ES-I3 (cell line): Measurements from ENCODE around the gene PHF14.
A peak's percentile ranks its signal among the peaks of the same experiment; 100 is the strongest.

Experiments used
- H3K36me3 ChIP-seq: 2 replicates; pipeline ENCODE4 v1.6.1; 2013; ENCODE audit warnings: mild to moderate bottlenecking, low read length, control low read depth, moderate library complexity; ENCODE audit not compliant: insufficient read depth
- H3K4me1 ChIP-seq: 2 replicates; pipeline ENCODE4 v1.6.1; 2013; ENCODE audit warnings: mild to moderate bottlenecking, control low read depth, low read length; ENCODE audit not compliant: insufficient read depth
- H3K9ac ChIP-seq: 2 replicates; pipeline ENCODE4 v1.6.1; 2013; ENCODE audit warnings: low read depth, mild to moderate bottlenecking, low read length, moderate library complexity
- H3K9me3 ChIP-seq: 2 replicates; pipeline ENCODE4 v1.6.1; 2013; ENCODE audit warnings: mild to moderate bottlenecking, low read length, moderate library complexity; ENCODE audit not compliant: control insufficient read depth, insufficient read depth

Gene PHF14

DNA sequence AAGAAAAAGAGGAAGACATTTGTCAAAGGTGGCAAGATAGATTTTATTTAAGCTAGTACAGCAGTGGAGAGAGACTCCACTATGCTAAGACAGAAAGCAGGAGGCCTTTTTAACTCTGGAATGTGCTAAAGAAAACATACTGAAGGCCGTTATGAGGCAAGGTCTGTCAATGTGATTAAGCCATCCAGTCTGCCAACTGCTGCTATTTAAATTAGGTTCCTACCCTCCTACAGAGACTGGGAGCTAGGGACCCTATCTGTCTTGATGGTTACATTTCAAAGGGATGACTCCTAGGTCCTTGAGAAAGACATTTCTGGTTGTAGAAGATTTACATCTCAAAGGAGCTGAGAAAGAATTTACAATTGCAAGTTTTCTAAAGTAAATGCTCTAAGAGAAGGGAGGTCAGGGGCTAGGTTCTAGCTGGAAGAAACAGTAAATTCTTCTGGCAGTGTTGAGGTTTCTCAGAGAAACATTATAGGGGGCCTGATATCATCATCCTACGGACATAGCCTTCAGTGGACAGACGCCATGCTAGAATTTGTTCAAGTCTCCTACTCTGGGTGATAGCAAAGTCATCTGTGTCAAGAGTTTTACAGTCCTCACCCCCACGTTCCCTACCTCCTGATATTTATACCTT, 211.6 kb downstream of the PHF14 start:
- Histone ChIP-seq H3K9me3 (peaks cover 9% of the 10 kb centered on the region; the same call in 1 of the 2 replicates), H3K4me1 (no peaks in the 10 kb centered on the region), H3K36me3 (no peaks in the 10 kb centered on the region), H3K9ac (no peak overlapping the region)

- Histone ChIP-seq H3K36me3 (no peaks in the 10 kb centered on the region), H3K9ac (no peak overlapping the region), H3K9me3 (peaks cover 9% of the 10 kb centered on the region; the same call in 1 of the 2 replicates), H3K4me1 (peaks cover 20% of the 10 kb centered on the region)
These were observed 215.0 kb downstream of the PHF14 start for GRCh38 chr7:11188529-11189310.

DNA sequence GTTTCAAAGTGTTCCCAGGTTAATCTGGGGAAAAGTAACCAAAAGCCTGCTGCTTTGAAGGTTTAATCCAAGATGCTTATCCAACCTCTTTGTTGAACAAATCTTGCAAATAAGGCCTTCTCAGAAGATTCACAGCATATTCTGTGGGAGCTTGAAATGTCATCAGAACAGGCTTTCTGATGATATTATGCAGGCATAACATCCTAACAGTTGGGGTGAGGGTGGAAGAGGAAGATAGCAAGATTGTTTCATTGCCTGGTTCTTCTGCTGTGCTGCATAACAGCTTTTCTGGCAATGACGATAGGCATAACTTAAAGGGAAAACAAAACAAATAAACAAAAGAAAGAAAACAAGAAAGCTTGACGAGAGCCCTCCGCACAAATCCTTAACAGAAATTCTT, 217.4 kb downstream of the PHF14 start:
- Histone ChIP-seq H3K36me3 (no peaks in the 10 kb centered on the region), H3K9ac (no peak overlapping the region), H3K4me1 (peaks cover 20% of the 10 kb centered on the region), H3K9me3 (no peaks in the 10 kb centered on the region; the same call in 1 of the 2 replicates)

- Histone ChIP-seq H3K9me3 (no peaks in the 10 kb centered on the region), H3K9ac (no peak overlapping the region), H3K4me1 (peaks cover 20% of the 10 kb centered on the region), H3K36me3 (no peaks in the 10 kb centered on the region)
These were observed 218.0 kb downstream of the PHF14 start for GRCh38 chr7:11191574-11192220.

GRCh38 chr7:11192506-11192905, 218.8 kb downstream of the PHF14 start:
- H3K9me3 ChIP-seq: no peaks in the 10 kb centered on the region
- H3K36me3 ChIP-seq: no peaks in the 10 kb centered on the region
- H3K4me1 ChIP-seq: peaks cover 25% of the 10 kb centered on the region
- peak overlapping the region; percentile 52; the same call in 1 of the 2 replicates for H3K9ac ChIP-seq

DNA sequence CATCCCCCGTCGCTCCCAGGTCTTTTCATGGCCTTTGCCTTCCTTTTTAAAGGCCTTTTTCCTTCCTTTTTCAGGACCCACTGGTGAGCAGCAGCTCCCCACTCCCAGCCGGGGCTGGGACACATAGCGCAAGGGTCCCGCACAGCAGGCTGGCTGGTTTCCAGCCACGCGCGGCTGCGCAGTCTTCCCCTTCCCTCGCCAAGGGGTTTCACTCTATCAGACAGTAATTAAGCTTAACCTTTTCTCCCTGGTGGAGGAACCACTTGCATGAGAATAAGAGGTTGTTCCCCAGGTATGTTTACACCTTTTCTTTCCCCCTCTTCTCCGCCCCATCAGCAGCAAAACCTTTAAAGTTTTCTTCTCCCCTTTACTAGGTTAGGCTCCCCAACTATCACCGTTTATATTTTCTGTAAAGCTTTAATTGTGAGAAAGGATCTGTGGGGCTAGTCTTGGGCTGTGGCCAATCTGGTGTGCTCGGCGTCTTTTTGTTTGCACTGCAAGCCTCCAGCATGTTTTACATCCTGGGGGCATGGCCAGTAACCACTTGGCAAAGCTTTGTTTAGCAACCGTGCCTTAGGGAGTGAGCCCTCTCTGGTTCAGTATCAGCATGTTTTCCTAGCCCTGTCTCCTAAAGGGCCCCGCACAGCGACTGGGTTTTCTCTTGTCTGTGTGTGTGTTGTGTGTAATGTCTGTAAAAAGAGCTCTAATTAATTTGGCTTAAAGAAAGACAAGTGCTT, 219.6 kb downstream of the PHF14 start:
- H3K36me3 ChIP-seq: no peaks in the 10 kb centered on the region
- H3K4me1 ChIP-seq: peaks cover 26% of the 10 kb centered on the region
- peak overlapping the region; percentile 52 for H3K9ac ChIP-seq
- H3K9me3 ChIP-seq: no peaks in the 10 kb centered on the region

- Histone ChIP-seq H3K9ac (no peak overlapping the region), H3K9me3 (no peaks in the 10 kb centered on the region), H3K36me3 (no peaks in the 10 kb centered on the region), H3K4me1 (peaks cover 26% of the 10 kb centered on the region)
These were observed 220.2 kb downstream of the PHF14 start for GRCh38 chr7:11193888-11194287.

GRCh38 chr7:11194492-11194891, 220.8 kb downstream of the PHF14 start:
- Histone ChIP-seq H3K9me3 (no peaks in the 10 kb centered on the region), H3K4me1 (peaks cover 26% of the 10 kb centered on the region), H3K9ac (no peak overlapping the region), H3K36me3 (no peaks in the 10 kb centered on the region)

DNA sequence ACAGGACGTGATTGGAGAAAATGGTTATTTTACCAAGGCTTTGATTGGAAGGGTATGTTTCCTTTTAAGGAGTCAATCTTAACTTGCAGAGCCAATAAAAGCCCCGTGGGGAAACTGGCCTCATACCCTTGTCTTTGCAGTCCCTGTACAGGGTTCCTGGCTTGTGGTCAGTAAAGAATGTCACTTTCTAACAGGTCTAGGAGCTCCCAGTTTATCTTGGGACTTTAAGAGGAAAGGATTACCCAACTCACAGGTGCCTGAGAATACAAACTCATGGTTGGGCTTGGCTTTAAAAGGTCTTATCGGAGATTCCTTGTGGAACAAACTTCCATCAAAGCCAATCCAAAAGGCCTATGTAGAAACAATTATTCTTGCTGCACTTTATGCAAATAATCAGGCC, 221.8 kb downstream of the PHF14 start:
- peaks cover 26% of the 10 kb centered on the region for H3K4me1 ChIP-seq
- no peaks in the 10 kb centered on the region for H3K9me3 ChIP-seq
- no peaks in the 10 kb centered on the region for H3K36me3 ChIP-seq
- no peak overlapping the region for H3K9ac ChIP-seq

GRCh38 chr7:11196143-11196542, 222.5 kb downstream of the PHF14 start:
- Histone ChIP-seq H3K4me1 (peaks cover 24% of the 10 kb centered on the region), H3K9ac (no peak overlapping the region), H3K9me3 (no peaks in the 10 kb centered on the region), H3K36me3 (no peaks in the 10 kb centered on the region)

- Histone ChIP-seq H3K9me3 (no peaks in the 10 kb centered on the region), H3K36me3 (no peaks in the 10 kb centered on the region), H3K9ac (no peak overlapping the region), H3K4me1 (no peaks in the 10 kb centered on the region)
These were observed 229.6 kb downstream of the PHF14 start for GRCh38 chr7:11203224-11203623.

DNA sequence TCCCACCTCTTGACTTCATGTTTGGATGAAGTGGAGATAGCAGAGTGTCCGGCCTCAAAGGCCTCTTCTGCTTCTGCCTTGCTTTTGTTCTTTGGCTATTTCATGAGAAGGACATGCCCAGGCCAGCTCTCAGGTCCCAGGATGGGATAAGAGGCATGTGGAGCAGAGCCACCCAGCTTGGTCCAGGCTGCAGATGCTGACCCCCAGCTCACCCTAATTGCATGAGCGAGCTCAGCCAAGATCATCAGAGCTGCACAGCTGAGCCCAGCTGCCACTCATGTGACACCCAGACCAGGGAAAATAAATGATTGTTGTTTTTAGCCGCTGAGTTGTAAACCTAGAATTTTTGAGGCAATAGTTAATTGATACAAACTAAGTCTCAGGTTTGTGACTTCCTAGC, 230.0 kb downstream of the PHF14 start:
- no peaks in the 10 kb centered on the region for H3K36me3 ChIP-seq
- no peaks in the 10 kb centered on the region for H3K4me1 ChIP-seq

DNA sequence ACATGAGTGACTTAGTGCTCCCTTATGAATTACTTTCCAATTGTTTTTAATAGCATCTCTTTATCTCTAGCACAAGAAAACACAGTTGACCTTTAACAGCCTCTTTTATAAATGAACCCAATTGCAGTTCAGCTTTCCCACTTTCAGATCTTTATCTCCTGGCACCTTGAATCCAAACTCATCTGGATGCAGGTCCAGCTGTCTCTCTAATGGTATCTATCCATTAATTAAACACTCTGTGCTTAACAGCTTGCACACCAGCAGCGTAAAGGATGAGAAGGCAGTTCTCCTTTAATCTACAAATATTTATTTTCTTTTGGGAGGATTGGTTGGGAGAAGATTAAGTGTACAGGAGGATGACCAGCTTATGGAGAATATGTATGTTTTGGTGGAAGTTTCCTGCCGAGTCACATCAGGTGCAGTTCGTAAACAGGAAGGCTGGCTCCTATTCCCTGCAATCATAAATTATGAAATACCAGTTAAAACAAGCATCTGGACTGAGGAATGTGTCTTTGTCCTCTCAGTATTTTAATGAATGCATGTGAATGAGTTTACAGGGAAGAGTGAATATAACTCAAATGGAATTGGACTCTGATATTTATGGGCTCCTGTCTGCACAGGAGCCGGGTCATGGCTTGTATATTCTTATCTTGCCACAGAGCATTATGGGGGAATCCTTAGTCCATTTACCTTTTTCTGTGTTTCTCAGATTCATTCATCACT, 232.7 kb downstream of the PHF14 start:
- Histone ChIP-seq H3K9ac (no peak overlapping the region), H3K4me1 (no peaks in the 10 kb centered on the region), H3K36me3 (no peaks in the 10 kb centered on the region), H3K9me3 (no peaks in the 10 kb centered on the region)

More for the DNA sequence above, 230.0 kb downstream of the PHF14 start:
- Histone ChIP-seq H3K9me3 (no peaks in the 10 kb centered on the region), H3K9ac (no peak overlapping the region)

GRCh38 chr7:11207565-11207964, 233.9 kb downstream of the PHF14 start:
- no peak overlapping the region for H3K9ac ChIP-seq
- no peaks in the 10 kb centered on the region for H3K36me3 ChIP-seq
- H3K4me1 ChIP-seq: no peaks in the 10 kb centered on the region
- H3K9me3 ChIP-seq: no peaks in the 10 kb centered on the region
